Pancreas (tissue), 10 donors: Measurements from ENCODE around the gene MED15. TPM values are rescaled to one million over a fixed set of nuclear protein-coding genes. Genes with fewer than 3 reads are reported as not detected.

Source experiments
- ATAC-seq, 4 donors: fragments of 200-7000 bp; cut with Tn5 transposase; one replicate each; pipeline versions ENCODE4 v1.8.0 to v1.9.1; 2020; ENCODE audit warnings: mild to moderate bottlenecking in 4 of 4, moderate library complexity in 4 of 4
- DNase-seq, 6 donors: peaks; one replicate each; pipeline ENCODE4 v3.0.0-alpha.2; 2020
- FAIRE-seq: peaks from 2 replicates; lab custom pipeline; 2012; peaks lifted over from hg19 to GRCh38; lab: Jason Lieb, UNC
- H3K27ac ChIP-seq, 4 donors: fragments of 200-600 bp; sonication (generic); 1 replicate in 3 of 4; 2 replicates in 1 of 4; pipeline versions ENCODE4 v1.5.0 to v1.8.0; 2020
- H3K27me3 ChIP-seq, 4 donors: fragments of 200-600 bp; one replicate each; pipeline ENCODE4 v1.8.0; 2021
- H3K36me3 ChIP-seq, 3 donors: fragments of 200-600 bp; sonication (generic) in 1 of 3; one replicate each; pipeline versions ENCODE4 v1.5.0 to v1.8.0; 2020 to 2021
- H3K4me1 ChIP-seq, 3 donors: fragments of 200-600 bp; one replicate each; pipeline ENCODE4 v1.8.0; 2021
- H3K4me3 ChIP-seq, 4 donors: fragments of 200-600 bp; sonication (generic) in 2 of 4; one replicate each; pipeline versions ENCODE4 v1.5.0 to v1.8.0; 2020 to 2021
- H3K9me3 ChIP-seq, 4 donors: fragments of 200-600 bp; one replicate each; pipeline ENCODE4 v1.8.0; 2021
- WGBS, 2 donors: extraction: QIAGEN DNeasy Blood & Tissue Kit; methylation state at CpG; one replicate each; pipeline ENCODE4 v1.1.7; 2013; 5-methylcytosine and 5-hydroxymethylcytosine counted together
- intact Hi-C, 3 donors: fragments of 100-400 bp; cut with DNase I; formaldehyde crosslinking; loops; one replicate each; pipeline versions ENCODE4 v1.11.1 to v1.14.2; 2022
- polyA plus RNA-seq, 2 donors: library from polyadenylated mRNA; stranded (reverse); fragments of 200-250 nt; gene quantifications; one replicate each; pipeline ENCODE4 v1.2.3, GENCODE V29; 2013
- total RNA-seq, 6 donors: library from RNA; stranded (reverse); fragmentation: NEBNext Ultra II Directional in 4 of 6; extraction: Animal tissue kit (Norgen Biotek cat#: 25700) in 4 of 6; gene quantifications; one replicate each; pipeline versions ENCODE4 v1.2.1 to v1.2.4, GENCODE V29; 2021 to 2023
- TF ChIP-seq, protein P1 (sequence below), 4 donors: fragments of 200-600 bp; sonication (generic) in 3 of 4; IDR thresholded peaks; one replicate each; pipeline versions ENCODE4 v1.5.0 to v1.8.0; 2021; ENCODE audit warnings: antibody characterized with exemption in 4 of 4
- donor health status: healthy with polysubstance abuse.
- donor health status: DM: no; HTN: no; CAD: no; lungs with moderate emphysema.
- donor health status: DM: no; HTN: no; CAD: no.
- donor health status: control.
- donor health status: control.
- donor health status: Bipolar disorder and iron deficiency.
- donor health status: DM: yes; HTN: yes; CAD: no.
- donor health status: DM: no; HTN: no; CAD: no.
- donor health status: DM: no; HTN: no; CAD: no.
- donor health status: DM: yes; HTN: yes; CAD: no.

MED15 gene
- total and polyA plus RNA-seq, 8 donors = 27.1 to 61.7 (median 37.0) TPM

DNA sequence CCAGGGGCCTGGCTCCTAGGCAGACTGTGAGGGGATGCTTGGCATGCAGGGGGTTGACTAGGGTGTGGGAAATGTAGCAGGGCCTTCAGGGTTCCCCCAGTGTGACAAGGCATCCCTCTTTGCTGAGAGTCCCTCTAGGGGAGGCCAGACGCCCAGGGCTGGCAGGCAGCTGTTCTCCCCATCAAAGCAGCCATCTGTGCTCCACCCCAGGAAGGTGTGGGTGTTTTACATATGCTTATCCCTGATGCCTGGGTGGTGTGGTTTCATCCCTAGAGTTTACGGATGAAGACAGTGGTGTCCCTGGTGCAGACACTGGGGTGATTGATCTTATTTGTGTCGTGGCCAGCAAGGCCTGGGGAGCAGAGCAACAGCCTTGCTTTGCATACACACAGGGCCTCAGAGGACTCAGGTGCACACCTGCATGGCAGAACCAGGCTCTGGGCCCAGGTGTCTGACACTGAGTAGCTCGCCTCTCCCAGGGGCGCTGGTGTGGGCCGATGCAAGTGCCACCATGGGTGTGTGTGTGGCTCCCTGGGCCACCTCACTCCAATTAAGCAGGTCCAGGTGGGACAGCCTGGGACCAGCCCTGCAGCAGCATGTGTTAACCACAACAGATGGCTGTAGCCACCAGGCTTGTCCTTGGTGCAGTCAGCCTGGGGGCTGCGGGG lies 74.2 kb downstream of the MED15 start:
- intact Hi-C loops = loop anchor here in 1 of 3 donors (5.0 kb wide), 1 partner anchor 51 kb away; no protein-coding TSS in a partner anchor
- peaks cover 4 to 36% (median 21%) of the 10 kb centered on the region in 3 donors for H3K36me3 ChIP-seq
- ATAC-seq (no peak), FAIRE-seq (no peak), DNase-seq (peak in 1 of 6 donors; percentile 60)
- no peaks in the 10 kb centered on the region for H3K27me3 ChIP-seq
- TF ChIP-seq, protein P1, sequence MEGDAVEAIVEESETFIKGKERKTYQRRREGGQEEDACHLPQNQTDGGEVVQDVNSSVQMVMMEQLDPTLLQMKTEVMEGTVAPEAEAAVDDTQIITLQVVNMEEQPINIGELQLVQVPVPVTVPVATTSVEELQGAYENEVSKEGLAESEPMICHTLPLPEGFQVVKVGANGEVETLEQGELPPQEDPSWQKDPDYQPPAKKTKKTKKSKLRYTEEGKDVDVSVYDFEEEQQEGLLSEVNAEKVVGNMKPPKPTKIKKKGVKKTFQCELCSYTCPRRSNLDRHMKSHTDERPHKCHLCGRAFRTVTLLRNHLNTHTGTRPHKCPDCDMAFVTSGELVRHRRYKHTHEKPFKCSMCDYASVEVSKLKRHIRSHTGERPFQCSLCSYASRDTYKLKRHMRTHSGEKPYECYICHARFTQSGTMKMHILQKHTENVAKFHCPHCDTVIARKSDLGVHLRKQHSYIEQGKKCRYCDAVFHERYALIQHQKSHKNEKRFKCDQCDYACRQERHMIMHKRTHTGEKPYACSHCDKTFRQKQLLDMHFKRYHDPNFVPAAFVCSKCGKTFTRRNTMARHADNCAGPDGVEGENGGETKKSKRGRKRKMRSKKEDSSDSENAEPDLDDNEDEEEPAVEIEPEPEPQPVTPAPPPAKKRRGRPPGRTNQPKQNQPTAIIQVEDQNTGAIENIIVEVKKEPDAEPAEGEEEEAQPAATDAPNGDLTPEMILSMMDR (IDR thresholded peaks at IDR 0.05) = no peak
- no peaks in the 10 kb centered on the region for H3K9me3 ChIP-seq
- WGBS, 2 donors = 90 to 92% methylated on average over 7 of the region's 7 CpGs
- H3K4me1 ChIP-seq = peaks cover 0 to 5% (median 0%) of the 10 kb centered on the region in 3 donors
- no peak overlapping the region for H3K27ac ChIP-seq
- no peak overlapping the region for H3K4me3 ChIP-seq

DNA sequence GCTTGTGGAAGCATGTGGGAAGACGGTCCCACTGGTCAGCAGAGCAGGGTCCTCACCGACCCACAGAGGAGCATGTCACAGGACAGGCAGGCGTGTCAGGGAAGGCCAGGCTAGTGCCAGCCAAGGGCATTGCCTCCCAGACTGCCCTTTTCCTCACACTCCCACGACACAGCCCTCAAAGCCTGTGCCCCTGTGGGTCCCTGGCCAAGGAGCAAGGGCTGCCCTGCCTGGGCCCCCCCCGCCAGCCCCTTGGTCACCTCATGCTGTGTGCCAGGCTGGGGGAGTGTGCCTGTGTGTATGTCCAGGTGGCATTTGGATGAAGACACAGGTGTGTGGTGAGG lies 74.7 kb downstream of the MED15 start:
- WGBS, 2 donors = 95 to 98% methylated on average over 5 of the region's 5 CpGs
- intact Hi-C loops = loop anchor here in 1 of 3 donors (5.0 kb wide), 1 partner anchor 50 kb away; no protein-coding TSS in a partner anchor
- no peaks in the 10 kb centered on the region for H3K9me3 ChIP-seq
- H3K4me3 ChIP-seq = no peak overlapping the region
- peaks cover 4 to 41% (median 21%) of the 10 kb centered on the region in 3 donors for H3K36me3 ChIP-seq
- no peak overlapping the region for H3K27ac ChIP-seq
- no peak for DNase-seq
- TF ChIP-seq, protein P1 (IDR thresholded peaks at IDR 0.05) = no peak
- H3K4me1 ChIP-seq = peaks cover 0 to 5% (median 0%) of the 10 kb centered on the region in 3 donors
- ATAC-seq = no peak
- FAIRE-seq = no peak
- no peaks in the 10 kb centered on the region for H3K27me3 ChIP-seq

DNA sequence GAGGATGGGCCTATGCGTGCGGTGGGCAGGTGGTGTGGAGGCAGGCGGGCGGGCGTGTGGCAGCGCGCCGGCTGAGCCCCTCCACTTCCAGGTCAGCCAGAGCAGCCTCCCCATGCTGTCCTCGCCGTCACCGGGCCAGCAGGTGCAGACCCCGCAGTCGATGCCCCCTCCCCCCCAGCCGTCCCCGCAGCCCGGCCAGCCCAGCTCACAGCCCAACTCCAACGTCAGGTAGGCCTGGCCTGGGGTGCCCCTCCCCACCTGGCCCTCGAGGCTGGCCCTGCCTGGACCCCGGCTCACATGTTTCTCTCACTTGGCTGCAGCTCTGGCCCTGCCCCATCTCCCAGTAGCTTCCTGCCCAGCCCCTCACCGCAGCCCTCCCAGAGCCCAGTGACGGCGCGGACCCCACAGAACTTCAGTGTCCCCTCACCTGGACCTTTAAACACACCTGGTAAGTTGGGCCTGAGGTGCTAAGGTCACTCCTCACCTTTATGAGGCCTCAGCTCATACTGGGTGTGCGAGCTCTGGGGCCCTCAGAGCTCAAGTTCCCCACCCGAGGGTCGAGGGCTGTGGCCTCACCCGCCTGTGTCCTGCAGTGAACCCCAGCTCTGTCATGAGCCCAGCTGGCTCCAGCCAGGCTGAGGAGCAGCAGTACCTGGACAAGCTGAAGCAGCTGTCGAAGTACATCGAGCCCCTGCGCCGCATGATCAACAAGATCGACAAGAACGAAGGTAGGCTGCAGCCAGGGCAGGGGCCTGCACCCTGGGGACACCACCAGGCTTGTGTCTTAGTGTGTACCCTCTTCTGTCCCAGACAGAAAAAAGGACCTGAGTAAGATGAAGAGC lies 75.3 kb downstream of the MED15 start:
- H3K9me3 ChIP-seq = no peaks in the 10 kb centered on the region
- H3K27me3 ChIP-seq = no peaks in the 10 kb centered on the region
- peaks cover 0 to 5% (median 0%) of the 10 kb centered on the region in 3 donors for H3K4me1 ChIP-seq
- TF ChIP-seq, protein P1 (IDR thresholded peaks at IDR 0.05) = no peak
- FAIRE-seq (no peak), ATAC-seq (no peak), DNase-seq (peak in 2 of 6 donors; percentile 40 to 69)
- peaks cover 4 to 47% (median 21%) of the 10 kb centered on the region in 3 donors for H3K36me3 ChIP-seq
- H3K4me3 ChIP-seq = no peak overlapping the region
- no peak overlapping the region for H3K27ac ChIP-seq
- 94 to 96% methylated on average over 32 to 33 of the region's 33 CpGs for WGBS, 2 donors
- intact Hi-C loops = loop anchor here in 1 of 3 donors (5.0 kb wide), 1 partner anchor 50 kb away; no protein-coding TSS in a partner anchor

DNA sequence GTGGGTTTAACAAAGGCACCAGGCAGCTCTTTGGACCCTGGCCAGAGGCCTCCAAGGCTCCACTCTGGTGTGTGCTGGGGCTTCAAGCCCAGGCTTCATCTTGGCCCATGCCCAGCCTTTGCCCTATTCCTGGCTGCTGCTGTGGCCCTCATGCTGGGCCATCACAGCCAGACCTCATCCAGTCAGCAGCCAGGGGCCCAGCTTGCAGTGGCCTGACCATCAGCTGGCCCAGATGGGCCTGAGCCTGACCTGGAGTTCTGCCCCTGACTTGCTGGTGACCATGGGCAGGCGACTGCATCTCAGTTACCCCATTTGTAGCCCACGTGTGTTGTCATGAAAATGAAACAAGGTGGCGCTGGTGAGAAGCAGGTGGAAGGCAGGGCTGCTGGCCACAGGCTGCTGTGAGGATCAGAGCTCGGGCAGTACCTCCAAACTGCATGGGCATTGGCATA lies 76.1 kb downstream of the MED15 start:
- intact Hi-C loops = loop anchor here in 1 of 3 donors (5.0 kb wide), 1 partner anchor 49 kb away; no protein-coding TSS in a partner anchor
- FAIRE-seq (no peak), DNase-seq (peak in 2 of 6 donors; percentile 43 to 61), ATAC-seq (no peak)
- H3K4me1 ChIP-seq = peaks cover 0 to 5% (median 0%) of the 10 kb centered on the region in 3 donors
- TF ChIP-seq, protein P1 (IDR thresholded peaks at IDR 0.05) = no peak
- H3K27me3 ChIP-seq = no peaks in the 10 kb centered on the region
- peaks cover 4 to 48% (median 21%) of the 10 kb centered on the region in 3 donors for H3K36me3 ChIP-seq
- H3K9me3 ChIP-seq = no peaks in the 10 kb centered on the region
- no peak overlapping the region for H3K27ac ChIP-seq
- no peak overlapping the region for H3K4me3 ChIP-seq
- 85% methylated on average over 4 of the region's 4 CpGs for WGBS, 2 donors
